Endothelial cell (in vitro differentiated cells): ENCODE data around the gene NHS. TPM values are rescaled to one million over a fixed set of nuclear protein-coding genes. Genes with fewer than 3 reads are reported as not detected.

Source experiments
- DNase-seq: peaks from one replicate; pipeline ENCODE4 v3.0.0; 2021; ENCODE audit warnings: low spot score
- H3K27ac Mint-ChIP-seq: one replicate; pipeline ENCODE4 v1.8.0; 2021; ENCODE audit warnings: mixed read lengths, inconsistent platforms; ENCODE audit not compliant: unreplicated experiment
- H3K27me3 Mint-ChIP-seq: one replicate; pipeline ENCODE4 v1.8.0; 2021; ENCODE audit warnings: mild to moderate bottlenecking, moderate library complexity, mixed read lengths, inconsistent platforms; ENCODE audit not compliant: unreplicated experiment
- H3K36me3 Mint-ChIP-seq: one replicate; pipeline ENCODE4 v1.8.0; 2021; ENCODE audit warnings: mild to moderate bottlenecking, low read depth, mixed read lengths, inconsistent platforms; ENCODE audit not compliant: unreplicated experiment
- H3K4me1 Mint-ChIP-seq: one replicate; pipeline ENCODE4 v1.8.0; 2021; ENCODE audit warnings: mild to moderate bottlenecking, mixed read lengths, inconsistent platforms; ENCODE audit not compliant: unreplicated experiment
- H3K4me3 Mint-ChIP-seq: one replicate; pipeline ENCODE4 v1.8.0; 2021; ENCODE audit warnings: mild to moderate bottlenecking, mixed read lengths, inconsistent platforms; ENCODE audit not compliant: unreplicated experiment
- H3K9me3 Mint-ChIP-seq: one replicate; pipeline ENCODE4 v1.8.0; 2021; ENCODE audit warnings: mixed read lengths, inconsistent platforms; ENCODE audit not compliant: unreplicated experiment
- CTCF ChIP-seq: fragments of 200-600 bp; sonication (generic); IDR thresholded peaks from one replicate; pipeline ENCODE4 v1.5.0; 2021; ENCODE audit warnings: antibody characterized with exemption; ENCODE audit not compliant: unreplicated experiment
- total RNA-seq: library from RNA; stranded (reverse); fragmentation: NEBNext Ultra II Directional; extraction: Animal tissue kit (Norgen Biotek cat#: 25700); gene quantifications from one replicate; pipeline ENCODE4 v1.2.1, GENCODE V29; 2021; ENCODE audit not compliant: unreplicated experiment

The NHS gene
- total RNA-seq, 1 donor from 2014 or later: 5.3 TPM

DNA sequence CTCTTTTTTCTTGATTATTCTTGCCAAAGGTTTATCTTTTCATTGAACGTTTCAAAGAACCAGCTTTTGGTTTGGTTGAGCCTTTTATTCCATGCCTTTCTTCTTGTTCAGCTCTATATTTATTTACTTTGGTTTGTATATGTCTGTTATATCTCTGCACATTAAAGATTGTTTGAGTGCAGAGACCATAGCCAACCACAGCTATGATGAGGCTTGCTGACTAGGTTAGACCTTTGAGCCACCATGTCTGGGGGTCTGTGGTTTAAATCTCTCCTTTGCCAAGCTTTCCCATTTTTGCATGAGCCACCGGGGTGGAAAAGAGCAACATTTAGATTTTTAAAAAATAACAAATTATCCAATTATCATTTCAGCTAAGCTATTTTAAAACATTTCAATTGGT, 96.1 kb downstream of the NHS start:
- Mint-ChIP-seq H3K27ac (no peak overlapping the region), H3K9me3 (no peaks in the 10 kb centered on the region), H3K4me1 (peaks cover 2% of the 10 kb centered on the region), H3K27me3 (no peaks in the 10 kb centered on the region), H3K36me3 (no peaks in the 10 kb centered on the region), H3K4me3 (no peak overlapping the region)
- no peak for DNase-seq
- TF ChIP-seq CTCF: no peak

DNA sequence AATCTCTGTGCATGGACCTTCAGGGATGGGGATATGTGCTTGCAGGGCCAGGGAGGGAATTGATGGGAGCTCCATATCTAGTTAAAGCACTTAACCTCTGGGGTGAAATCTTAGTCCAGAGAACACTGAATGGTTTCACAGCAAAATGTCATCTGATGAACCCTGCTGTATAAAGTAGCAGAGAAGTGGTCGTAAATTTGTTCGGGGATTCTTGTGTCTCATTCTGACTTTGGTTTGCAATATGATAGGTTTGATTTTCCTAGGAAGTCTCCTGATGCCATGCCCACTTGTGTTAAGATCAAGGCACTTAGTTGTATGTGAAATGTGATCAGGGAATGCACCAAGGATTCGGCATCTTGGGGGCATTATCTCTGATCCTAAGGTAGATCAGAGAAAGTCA, 96.9 kb downstream of the NHS start:
- H3K4me1 Mint-ChIP-seq: peaks cover 2% of the 10 kb centered on the region
- no peak for TF ChIP-seq CTCF
- no peaks in the 10 kb centered on the region for H3K27me3 Mint-ChIP-seq
- DNase-seq: no peak
- H3K36me3 Mint-ChIP-seq: no peaks in the 10 kb centered on the region
- H3K9me3 Mint-ChIP-seq: no peaks in the 10 kb centered on the region
- no peak overlapping the region for H3K27ac Mint-ChIP-seq
- H3K4me3 Mint-ChIP-seq: no peak overlapping the region

- Mint-ChIP-seq H3K9me3 (no peaks in the 10 kb centered on the region), H3K4me3 (no peak overlapping the region), H3K27ac (no peak overlapping the region), H3K4me1 (peaks cover 2% of the 10 kb centered on the region), H3K27me3 (no peaks in the 10 kb centered on the region), H3K36me3 (no peaks in the 10 kb centered on the region)
- DNase-seq: no peak
- no peak for TF ChIP-seq CTCF
Measured at GRCh38 chrX:17472424-17472823, 97.4 kb downstream of the NHS start.

DNA sequence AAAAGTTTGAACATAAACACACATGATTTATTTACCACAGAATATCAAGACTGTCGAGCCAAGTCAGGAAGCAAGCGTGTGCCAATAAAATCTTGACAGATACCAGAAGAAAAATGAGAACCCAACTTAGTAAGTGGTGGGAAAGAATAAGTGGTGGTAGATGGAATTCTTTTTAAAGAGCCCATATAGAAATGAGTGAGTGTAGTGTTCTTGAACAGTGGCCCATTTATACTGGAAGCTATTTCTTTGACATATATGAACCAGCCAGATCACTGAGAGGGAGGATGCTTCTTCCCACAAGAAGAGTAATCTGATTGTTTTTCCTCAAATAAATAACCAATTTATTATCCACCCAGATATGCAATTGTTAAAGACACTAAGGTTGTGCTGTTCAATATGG, 98.0 kb downstream of the NHS start:
- Mint-ChIP-seq H3K27me3 (no peaks in the 10 kb centered on the region), H3K36me3 (no peaks in the 10 kb centered on the region), H3K27ac (no peak overlapping the region), H3K4me1 (peaks cover 2% of the 10 kb centered on the region), H3K9me3 (no peaks in the 10 kb centered on the region), H3K4me3 (no peak overlapping the region)
- no peak for TF ChIP-seq CTCF
- no peak for DNase-seq

- Mint-ChIP-seq H3K27ac (no peak overlapping the region), H3K27me3 (no peaks in the 10 kb centered on the region), H3K36me3 (no peaks in the 10 kb centered on the region), H3K4me1 (peaks cover 2% of the 10 kb centered on the region), H3K9me3 (no peaks in the 10 kb centered on the region), H3K4me3 (no peak overlapping the region)
- TF ChIP-seq CTCF: no peak
- no peak for DNase-seq
Measured at GRCh38 chrX:17474892-17475291, 99.9 kb downstream of the NHS start.
